NT2/D1 (cell line): ENCODE measurements around the gene CIROP.

ENCODE experiments used
- SUZ12 ChIP-seq: IDR thresholded peaks from 2 replicates; pipeline ENCODE4 v1.6.1; 2011; ENCODE audit not compliant: insufficient read length, insufficient read depth; ENCODE audit errors: extremely low read depth
- YY1 ChIP-seq: IDR thresholded peaks from 2 replicates; pipeline ENCODE4 v1.6.1; 2011; ENCODE audit not compliant: insufficient read length, insufficient read depth

- TF ChIP-seq YY1 (no peak), SUZ12 (no peak)
Measured at GRCh38 chr14:23142826-23143225, 38.0 kb upstream of the CIROP start.
